ENCODE data around the gene SERPING1. TPM values are rescaled to one million over a fixed set of nuclear protein-coding genes. Genes with fewer than 3 reads are reported as not detected.

SERPING1 gene
- total and polyA plus RNA-seq, 2 donors (not counting 1 experiment from before 2014, with no cell fraction given), result not detected

- Histone ChIP-seq H3K27ac (ENCODE audit: low read length in 2 of 2) (no peak overlapping the region), H3K27me3 (replicated peaks in 1 of 4; ENCODE audit: control extremely low read depth in 1 of 4, control insufficient read depth in 3 of 4, insufficient read depth in 4 of 4, low read length in 3 of 4) (no peaks in the 10 kb centered on the region), H3K9me3 (ENCODE audit: control extremely low read depth in 1 of 3, control insufficient read depth in 2 of 3, insufficient read depth in 1 of 3, low read length in 2 of 3) (peaks cover 0 to 15% (median 10%) of the 10 kb centered on the region in 3 donors), H4K20me1 (ENCODE audit: control insufficient read depth, insufficient read depth, low read length, poor library complexity, severe bottlenecking) (no peaks in the 10 kb centered on the region), H2AFZ (ENCODE audit: insufficient read depth, low read depth, low read length, poor library complexity, severe bottlenecking) (no peak overlapping the region), H3K4me2 (replicated peaks; ENCODE audit: low read depth, low read length, poor library complexity, severe bottlenecking) (no peak overlapping the region), H3K4me3 (ENCODE audit: control extremely low read depth in 1 of 5, extremely low read depth in 1 of 5, insufficient read depth in 1 of 5, low read depth in 2 of 5, low read length in 4 of 5) (no peak overlapping the region), H3K36me3 (replicated peaks in 1 of 2; ENCODE audit: control extremely low read depth in 1 of 2, control insufficient read depth in 1 of 2, extremely low read depth in 1 of 2, insufficient read depth in 2 of 2, low read length in 1 of 2) (no peaks in the 10 kb centered on the region), H3K4me1 (ENCODE audit: control insufficient read depth in 2 of 2, insufficient read depth in 2 of 2, low read length in 2 of 2) (no peaks in the 10 kb centered on the region), H3K9ac (ENCODE audit: low read length) (no peak overlapping the region), H3K79me2 (ENCODE audit: control insufficient read depth, insufficient read depth, low read length) (no peaks in the 10 kb centered on the region)
- Mint-ChIP-seq H3K27ac (no peak overlapping the region), H3K4me3 (no peak overlapping the region), H3K9me3 (ENCODE audit: insufficient read depth) (peaks cover 2% of the 10 kb centered on the region), H3K4me1 (no peaks in the 10 kb centered on the region), H3K27me3 (peaks cover 26% of the 10 kb centered on the region)
- DNase-seq (no peak), ATAC-seq (ENCODE audit: low read depth) (no peak)
- POLR2A ChIA-PET, result no interaction called here
- WGBS (ENCODE audit: insufficient coverage), result 91% methylated on average over 1 of the region's 2 CpGs
- TF ChIP-seq EZH2 (IDR thresholded peaks at IDR 0.05; ENCODE audit: borderline replicate concordance, insufficient read depth, low read depth, low read length, poor library complexity, severe bottlenecking) (no peak), CTCF (IDR thresholded peaks at IDR 0.05) (no peak)
- CTCF ChIA-PET, result interaction anchor here (0.6 to 1.0 kb wide), 3 partner anchors 14 to 26 kb away, joined by 3 to 4 read pairs (median 3); no protein-coding TSS in a partner anchor
- intact Hi-C loops (cut with micrococcal nuclease), result no loop called here
These were observed 21.0 kb downstream of the SERPING1 start for GRCh38 chr11:57618438-57618837.

- CTCF ChIA-PET, result interaction anchor here (1.0 kb wide), 1 partner anchor 25 kb away, joined by 3 read pairs; no protein-coding TSS in a partner anchor
- ATAC-seq (ENCODE audit: low read depth), result no peak
- TF ChIP-seq CTCF (IDR thresholded peaks at IDR 0.05) (no peak), EZH2 (IDR thresholded peaks at IDR 0.05; ENCODE audit: borderline replicate concordance, insufficient read depth, low read depth, low read length, poor library complexity, severe bottlenecking) (no peak)
These were observed 21.8 kb downstream of the SERPING1 start for GRCh38 chr11:57619331-57619730.

More at GRCh38 chr11:57619331-57619730, 21.8 kb downstream of the SERPING1 start:
- Histone ChIP-seq H3K27me3 (replicated peaks in 1 of 4; ENCODE audit: control extremely low read depth in 1 of 4, control insufficient read depth in 3 of 4, insufficient read depth in 4 of 4, low read length in 3 of 4) (no peaks in the 10 kb centered on the region), H3K4me2 (replicated peaks; ENCODE audit: low read depth, low read length, poor library complexity, severe bottlenecking) (no peak overlapping the region), H3K36me3 (replicated peaks in 1 of 2; ENCODE audit: control extremely low read depth in 1 of 2, control insufficient read depth in 1 of 2, extremely low read depth in 1 of 2, insufficient read depth in 2 of 2, low read length in 1 of 2) (no peaks in the 10 kb centered on the region), H2AFZ (ENCODE audit: insufficient read depth, low read depth, low read length, poor library complexity, severe bottlenecking) (no peak overlapping the region), H3K79me2 (ENCODE audit: control insufficient read depth, insufficient read depth, low read length) (no peaks in the 10 kb centered on the region), H4K20me1 (ENCODE audit: control insufficient read depth, insufficient read depth, low read length, poor library complexity, severe bottlenecking) (no peaks in the 10 kb centered on the region), H3K9ac (ENCODE audit: low read length) (no peak overlapping the region), H3K4me1 (ENCODE audit: control insufficient read depth in 2 of 2, insufficient read depth in 2 of 2, low read length in 2 of 2) (no peaks in the 10 kb centered on the region), H3K4me3 (ENCODE audit: control extremely low read depth in 1 of 5, extremely low read depth in 1 of 5, insufficient read depth in 1 of 5, low read depth in 2 of 5, low read length in 4 of 5) (no peak overlapping the region), H3K27ac (ENCODE audit: low read length in 2 of 2) (no peak overlapping the region), H3K9me3 (ENCODE audit: control extremely low read depth in 1 of 3, control insufficient read depth in 2 of 3, insufficient read depth in 1 of 3, low read length in 2 of 3) (peaks cover 0 to 15% (median 10%) of the 10 kb centered on the region in 3 donors)
- no peaks in the 10 kb centered on the region for H3K4me1 Mint-ChIP-seq
- peaks cover 20% of the 10 kb centered on the region for H3K27me3 Mint-ChIP-seq
- 100% methylated on average over 1 of the region's 2 CpGs for WGBS (ENCODE audit: insufficient coverage)
- H3K9me3 Mint-ChIP-seq (ENCODE audit: insufficient read depth), result peaks cover 2% of the 10 kb centered on the region
- H3K27ac Mint-ChIP-seq, result no peak overlapping the region
- no peak overlapping the region for H3K4me3 Mint-ChIP-seq
- POLR2A ChIA-PET, result no interaction called here
- no peak for DNase-seq
- intact Hi-C loops (cut with micrococcal nuclease), result no loop called here
